Ramos (cell line): ENCODE data around the gene PTPRU.

Source experiments
- in situ Hi-C: fragments of 300-500 bp; cut with MboI; formaldehyde crosslinking; loops from one replicate; pipeline ENCODE4 v1.14.3; 2022; ENCODE audit warnings: low sequenced_read_pairs; ENCODE audit not compliant: unreplicated experiment

The PTPRU gene

DNA sequence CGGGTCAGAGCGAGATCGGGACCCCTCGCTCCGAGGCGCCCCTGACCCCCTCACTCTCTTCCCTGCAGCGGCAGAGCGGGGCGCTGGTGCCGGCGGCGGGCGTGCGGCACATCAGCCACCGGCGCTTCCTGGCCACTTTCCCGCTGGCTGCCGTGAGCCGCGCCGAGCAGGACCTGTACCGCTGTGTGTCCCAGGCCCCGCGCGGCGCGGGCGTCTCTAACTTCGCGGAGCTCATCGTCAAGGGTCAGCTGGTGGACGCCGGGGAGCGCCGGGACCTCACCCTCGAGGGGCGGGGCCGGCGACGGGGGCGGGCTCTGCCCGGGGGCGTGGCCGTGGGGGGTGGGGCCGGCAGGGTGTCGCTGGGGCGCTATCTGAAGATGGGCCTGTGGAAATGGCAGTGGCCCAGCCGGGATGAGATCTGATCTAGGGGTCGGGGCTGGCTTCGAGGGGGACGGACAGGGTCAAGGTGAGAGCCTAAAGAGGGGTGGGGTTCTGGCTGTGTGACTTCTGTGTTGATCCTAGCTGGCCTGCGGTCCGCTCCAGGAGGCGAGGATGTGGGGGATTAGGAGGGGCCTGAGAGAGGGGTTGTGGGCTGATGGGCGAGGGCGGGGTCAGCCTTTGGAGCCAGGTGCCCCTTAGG lies 23.6 kb downstream of the PTPRU start:
- in situ Hi-C loops, result no loop called here

DNA sequence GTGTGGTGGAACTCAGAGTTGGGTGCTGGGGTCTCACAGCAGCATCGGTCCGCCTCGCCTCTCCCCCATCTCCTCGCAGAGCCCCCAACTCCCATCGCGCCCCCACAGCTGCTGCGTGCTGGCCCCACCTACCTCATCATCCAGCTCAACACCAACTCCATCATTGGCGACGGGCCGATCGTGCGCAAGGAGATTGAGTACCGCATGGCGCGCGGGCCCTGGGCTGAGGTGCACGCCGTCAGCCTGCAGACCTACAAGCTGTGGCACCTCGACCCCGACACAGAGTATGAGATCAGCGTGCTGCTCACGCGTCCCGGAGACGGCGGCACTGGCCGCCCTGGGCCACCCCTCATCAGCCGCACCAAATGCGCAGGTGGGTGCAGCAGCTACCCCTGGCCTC lies 24.2 kb downstream of the PTPRU start:
- in situ Hi-C loops, result no loop called here

DNA sequence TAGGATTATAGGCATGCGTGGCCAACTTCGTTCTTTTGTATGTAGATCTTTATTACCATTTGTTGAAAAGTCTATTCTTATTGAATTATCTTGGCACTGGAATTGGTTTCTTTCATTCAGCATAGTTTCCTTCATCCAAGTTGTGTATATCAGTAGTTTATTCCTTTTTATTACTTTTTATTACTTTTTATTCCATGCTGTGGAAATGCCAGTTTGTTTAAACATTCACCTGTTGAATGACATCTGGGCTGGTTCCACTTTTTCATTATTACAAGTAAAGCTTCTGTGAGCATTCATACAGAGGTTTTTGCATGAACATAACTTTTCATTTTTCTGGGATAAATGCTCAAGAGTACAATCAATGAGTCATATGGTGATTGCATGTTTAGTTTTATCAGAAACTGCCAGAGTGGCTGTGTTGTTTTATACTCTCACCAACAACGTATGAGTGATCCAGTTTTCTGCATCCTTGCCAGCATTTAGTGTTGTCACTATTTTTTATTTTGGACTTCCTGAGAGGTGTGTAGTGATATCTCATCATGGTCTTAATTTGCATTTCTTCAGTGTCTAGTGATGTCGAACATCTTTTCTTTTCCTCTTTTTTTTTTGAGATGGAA lies 28.6 kb downstream of the PTPRU start:
- in situ Hi-C loops, result no loop called here

DNA sequence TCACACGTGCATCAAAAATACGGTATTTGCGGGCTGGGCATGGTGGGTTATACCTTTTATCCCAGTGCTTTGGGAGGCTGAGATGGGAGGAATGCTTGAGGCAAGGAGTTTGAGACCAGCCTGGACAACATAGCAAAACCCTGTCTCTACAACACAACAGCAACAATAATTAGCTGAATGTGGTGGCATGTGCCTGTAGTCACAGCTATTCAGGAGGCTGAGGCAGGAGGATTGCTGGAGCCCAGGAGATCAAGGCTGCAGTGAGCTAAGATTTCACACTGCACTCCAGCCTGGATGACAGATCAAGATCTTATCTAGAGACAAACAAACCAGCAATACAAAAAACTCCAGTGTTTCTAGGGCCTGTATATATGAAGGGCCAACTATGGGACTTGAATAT lies 30.6 kb downstream of the PTPRU start:
- in situ Hi-C loops, result no loop called here

DNA sequence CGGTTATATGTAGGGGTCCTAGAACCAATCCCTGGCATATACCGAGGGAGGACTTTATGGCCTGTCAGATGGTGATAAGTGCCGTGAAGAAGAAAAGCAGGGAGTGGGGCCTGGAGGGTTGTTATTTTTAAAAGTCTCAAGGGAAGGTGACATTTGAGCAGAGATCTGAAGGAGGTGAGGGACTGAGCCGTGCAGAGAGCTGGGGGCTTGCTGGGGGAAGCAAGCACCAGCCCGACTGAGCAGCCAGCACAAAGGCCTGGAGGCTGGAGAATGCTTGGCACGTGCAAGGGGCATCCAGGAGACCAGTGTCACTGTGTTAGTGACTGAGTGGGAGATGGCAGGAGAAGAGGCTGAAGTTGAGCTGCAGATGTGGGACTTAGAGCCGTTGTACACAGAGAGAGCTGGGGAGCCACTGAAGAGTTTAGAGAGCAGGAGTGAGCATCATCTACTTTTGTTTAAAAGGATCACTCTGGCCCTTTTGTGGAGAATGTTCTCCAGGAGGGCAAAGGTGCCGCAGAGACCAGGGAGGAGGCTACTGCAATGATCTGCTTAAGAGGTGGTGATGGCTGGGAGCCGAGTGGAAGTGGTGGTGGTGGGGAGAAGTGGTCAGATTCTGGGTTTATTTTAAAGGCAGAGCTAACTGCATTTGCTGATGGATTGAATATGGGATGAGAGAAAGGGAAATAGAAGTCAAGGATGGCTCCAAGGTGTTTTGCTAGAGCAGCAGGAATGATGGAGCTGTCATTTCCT lies 31.2 kb downstream of the PTPRU start:
- in situ Hi-C loops, result no loop called here

DNA sequence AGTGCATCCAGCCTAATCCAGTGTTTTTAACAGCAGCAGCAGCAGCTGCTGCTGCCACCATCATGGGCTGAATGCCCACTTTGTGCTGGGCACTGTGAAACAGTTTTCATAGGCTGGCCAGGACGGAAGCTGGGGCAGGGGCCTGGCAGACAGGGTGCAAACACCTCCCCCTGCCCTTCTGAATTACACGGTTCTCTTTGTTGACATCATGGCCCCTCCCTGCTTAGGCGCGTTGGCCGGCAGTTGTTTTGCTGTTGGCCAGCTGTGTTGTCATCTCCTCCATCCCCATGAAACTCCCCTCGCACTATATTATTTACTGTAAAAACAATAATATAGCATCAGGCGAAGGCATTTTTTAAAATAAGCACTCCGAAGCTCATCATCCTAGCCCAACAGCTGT lies 33.1 kb downstream of the PTPRU start:
- in situ Hi-C loops, result no loop called here

DNA sequence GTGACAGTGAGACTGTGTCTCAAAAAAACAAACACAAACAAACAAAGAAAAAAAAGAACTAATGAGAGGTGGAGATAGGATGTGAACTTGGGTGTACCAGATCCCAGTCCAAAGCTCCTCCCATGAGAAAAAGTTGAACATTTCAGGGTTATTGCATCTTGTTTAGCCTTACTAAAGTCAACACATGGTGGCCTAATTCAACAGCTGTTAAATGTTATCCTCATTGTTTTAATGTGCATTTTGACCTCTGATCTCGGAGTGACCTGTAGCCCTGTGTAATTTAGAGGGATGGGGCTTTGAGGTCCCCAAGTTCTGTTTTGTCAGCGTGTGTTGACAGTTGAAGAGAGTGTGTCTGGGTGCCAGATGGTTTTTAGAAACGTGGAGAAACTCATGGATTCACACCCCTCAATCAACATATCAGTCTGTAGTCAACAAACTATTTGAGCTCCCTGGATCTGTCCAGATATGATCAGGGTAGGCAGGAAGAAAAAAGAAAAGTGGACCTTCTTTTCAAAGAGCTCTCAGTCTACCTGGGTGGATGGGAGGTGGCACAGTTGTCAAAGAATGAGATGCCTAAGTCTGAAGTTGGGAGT lies 34.7 kb downstream of the PTPRU start:
- in situ Hi-C loops, result no loop called here

DNA sequence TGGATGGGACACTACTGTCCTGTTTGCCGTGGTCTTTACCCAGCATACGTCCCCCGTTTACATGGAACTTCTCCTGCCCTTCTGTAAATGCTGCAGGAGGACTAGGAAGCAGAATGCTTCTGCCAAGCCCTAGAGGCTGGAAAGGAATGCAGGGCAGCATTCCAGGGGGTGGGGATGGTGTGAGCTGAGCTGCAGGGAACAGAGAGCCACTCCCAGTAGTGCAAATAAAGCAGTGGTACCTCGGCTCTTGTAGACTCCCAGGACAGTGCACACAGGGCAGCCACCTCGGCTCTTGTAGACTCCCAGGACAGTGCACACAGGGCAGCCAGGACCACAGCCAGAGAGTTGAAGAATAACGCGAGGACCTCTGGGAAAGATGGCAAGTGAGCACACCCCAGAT lies 35.4 kb downstream of the PTPRU start:
- in situ Hi-C loops, result no loop called here

DNA sequence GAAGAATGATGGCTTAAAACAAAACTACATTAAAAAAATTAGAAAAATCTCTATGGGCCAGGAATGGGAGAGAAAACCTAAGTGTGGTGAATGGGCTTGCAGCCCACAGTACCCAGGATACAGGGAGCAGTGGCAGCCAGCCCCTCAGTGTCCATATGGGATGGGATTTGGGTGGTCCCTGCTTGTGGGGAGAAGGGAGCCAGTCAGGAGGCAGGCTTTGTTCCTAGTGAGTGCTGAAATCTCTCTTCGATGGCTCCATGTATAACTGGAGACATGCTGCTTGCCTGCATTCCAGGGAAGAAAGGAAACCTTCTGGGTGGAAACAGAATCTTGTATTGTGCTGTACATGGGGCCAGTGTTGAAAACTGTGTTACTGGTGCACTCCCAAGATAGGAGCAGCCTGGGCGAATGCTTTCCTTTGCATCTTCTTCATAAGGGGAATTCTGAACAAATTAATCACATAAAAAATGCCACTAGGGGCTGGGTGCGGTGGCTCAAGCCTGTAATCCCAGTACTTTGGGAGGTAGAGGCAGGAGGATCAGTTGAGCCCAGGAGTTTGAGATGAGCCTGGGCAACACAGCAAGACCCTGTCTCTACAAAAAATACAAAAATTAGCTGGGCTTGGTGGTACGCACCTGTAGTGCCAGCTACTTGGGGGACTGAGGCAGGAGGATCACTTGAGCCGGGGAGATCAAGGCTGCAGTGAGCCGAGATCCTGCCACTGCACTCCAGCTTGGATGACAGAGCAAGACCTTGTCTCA lies 36.0 kb downstream of the PTPRU start:
- in situ Hi-C loops, result no loop called here

DNA sequence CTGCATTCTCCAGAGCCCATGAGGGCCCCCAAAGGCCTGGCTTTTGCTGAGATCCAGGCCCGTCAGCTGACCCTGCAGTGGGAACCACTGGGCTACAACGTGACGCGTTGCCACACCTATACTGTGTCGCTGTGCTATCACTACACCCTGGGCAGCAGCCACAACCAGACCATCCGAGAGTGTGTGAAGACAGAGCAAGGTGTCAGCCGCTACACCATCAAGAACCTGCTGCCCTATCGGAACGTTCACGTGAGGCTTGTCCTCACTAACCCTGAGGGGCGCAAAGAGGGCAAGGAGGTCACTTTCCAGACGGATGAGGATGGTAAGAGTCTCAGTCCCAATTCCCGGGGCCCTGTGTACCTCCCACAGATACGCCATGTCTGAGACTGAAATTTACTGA lies 39.1 kb downstream of the PTPRU start:
- in situ Hi-C loops, result no loop called here

DNA sequence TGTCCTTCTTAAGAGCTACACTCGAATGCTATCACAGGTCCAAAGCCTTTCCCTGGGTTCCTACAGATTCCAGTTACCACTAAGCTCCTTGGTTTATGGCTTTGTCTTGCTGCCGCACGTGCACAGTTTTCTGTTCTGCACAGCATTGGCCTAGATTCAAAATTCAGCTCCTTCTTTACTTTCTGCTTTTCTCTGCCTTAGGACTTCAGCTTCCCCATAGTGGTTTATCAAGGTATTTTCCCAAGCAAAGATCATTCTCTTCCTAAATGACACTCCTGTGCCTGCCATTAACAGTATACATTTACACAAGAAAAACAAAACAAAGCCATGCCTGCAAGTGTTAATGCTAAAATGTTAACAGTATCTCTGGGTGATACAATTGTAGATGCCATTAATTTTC lies 41.8 kb downstream of the PTPRU start:
- in situ Hi-C loops, result no loop called here

DNA sequence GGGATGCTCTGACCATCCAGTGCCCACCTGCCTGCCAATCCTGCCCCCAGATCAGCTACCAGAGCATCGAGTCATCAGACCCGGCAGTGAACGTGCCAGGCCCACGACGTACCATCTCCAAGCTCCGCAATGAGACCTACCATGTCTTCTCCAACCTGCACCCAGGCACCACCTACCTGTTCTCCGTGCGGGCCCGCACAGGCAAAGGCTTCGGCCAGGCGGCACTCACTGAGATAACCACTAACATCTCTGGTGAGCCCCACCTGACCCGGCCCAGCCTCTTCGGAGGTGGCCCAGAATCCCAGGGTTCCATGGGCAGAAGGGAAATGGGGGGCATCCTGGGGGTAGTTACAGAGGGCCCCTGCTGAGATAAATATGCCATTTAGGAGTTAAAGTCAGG lies 43.1 kb downstream of the PTPRU start:
- in situ Hi-C loops, result no loop called here

DNA sequence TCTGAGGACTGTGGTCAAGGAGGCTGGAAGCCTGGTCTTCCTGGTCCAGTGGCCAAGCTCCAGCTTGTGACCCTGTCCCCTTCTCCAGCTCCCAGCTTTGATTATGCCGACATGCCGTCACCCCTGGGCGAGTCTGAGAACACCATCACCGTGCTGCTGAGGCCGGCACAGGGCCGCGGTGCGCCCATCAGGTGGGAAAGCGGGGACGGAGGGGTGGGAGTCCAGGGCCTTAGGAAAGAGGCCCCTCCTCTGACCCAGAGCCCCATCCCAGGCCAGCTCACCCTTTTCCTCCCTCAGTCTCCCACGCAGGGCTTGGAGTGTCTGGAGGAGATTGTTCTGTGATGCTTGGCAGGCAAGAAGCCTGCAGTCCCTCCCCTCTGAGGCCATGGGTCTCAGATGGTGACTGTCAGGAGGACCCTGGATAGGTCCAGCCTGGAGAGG lies 43.6 kb downstream of the PTPRU start:
- in situ Hi-C loops, result no loop called here

DNA sequence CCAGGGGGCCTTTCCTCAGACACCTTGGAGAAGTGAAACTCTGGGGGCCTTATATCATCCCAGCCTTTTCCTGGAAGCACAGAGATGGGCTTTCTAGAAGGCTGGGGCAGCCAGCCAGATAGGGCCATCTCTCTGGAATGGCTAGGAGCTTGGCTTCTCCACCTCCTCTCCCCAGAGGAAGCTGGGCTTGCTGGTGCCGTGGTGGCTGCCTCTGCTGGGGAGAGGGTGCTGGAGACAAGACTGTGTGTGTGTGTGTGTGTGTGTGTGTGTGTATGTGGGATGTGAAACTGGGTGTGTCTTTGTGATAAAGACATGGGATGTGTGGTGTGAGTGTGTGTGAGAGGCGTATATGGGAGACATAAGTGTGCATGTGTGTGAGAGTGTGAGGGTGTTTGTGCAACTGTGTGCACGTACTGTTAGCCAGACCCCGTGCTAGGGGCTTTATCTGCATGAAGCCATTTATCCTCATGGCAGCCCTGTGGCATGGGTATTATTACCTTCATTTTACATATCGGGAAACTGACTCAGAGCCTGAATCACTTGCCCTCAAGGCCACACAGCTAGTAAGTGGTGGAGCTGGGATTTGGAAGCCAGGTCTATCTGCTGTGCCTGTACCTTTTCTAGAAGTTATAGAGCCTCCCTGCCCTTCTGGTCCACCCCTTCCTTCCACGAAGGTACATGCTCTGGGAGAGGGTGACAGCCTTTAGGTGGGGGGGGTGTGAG lies 44.2 kb downstream of the PTPRU start:
- in situ Hi-C loops, result no loop called here

DNA sequence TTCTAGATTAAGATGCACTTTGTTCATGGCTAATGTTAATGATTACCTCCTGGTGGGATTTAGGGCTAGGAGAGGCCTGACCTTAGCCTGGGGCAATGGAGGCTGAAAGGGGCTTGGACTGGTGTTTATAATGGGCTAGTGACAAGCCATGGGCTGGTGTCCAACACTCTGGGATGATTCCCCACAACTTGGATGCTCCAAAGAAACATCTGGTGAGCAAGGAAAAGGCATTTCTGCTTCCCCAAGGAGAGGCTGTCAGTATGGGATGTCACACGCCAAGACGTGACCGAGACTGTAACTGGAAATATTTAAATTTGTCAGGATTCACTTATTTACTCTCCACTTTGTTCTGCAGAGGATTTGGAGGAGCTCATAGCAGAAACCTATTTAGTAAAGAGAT lies 45.2 kb downstream of the PTPRU start:
- in situ Hi-C loops, result no loop called here

DNA sequence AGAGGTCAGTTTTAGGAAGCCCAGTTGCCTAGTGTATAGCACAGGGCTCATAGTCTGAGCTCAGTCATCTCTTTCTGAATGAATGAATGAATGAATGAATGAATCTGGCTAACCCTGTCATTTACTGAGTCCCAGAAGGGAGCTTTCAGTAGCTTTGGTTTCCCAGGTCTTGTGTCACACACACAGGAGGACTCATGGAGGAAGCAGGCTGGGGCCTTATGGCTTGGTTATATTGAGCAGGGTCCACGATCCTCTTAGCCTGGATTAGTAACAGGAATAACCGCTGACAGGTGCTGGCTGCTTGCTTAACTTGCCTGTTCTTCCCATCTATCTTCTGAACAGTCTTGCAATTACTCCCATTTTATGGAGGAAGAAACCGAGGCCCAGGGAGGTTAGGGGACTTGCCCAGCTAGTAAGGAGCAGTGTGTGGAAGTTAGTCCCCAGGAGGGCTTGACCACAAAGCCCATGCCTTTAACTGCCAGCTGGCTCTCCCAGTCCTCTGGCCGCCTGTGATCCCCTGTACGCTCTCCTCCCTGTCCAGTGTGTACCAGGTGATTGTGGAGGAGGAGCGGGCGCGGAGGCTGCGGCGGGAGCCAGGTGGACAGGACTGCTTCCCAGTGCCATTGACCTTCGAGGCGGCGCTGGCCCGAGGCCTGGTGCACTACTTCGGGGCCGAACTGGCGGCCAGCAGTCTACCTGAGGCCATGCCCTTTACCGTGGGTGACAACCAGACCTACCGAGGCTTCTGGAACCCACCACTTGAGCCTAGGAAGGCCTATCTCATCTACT lies 46.0 kb downstream of the PTPRU start:
- in situ Hi-C loops, result no loop called here

DNA sequence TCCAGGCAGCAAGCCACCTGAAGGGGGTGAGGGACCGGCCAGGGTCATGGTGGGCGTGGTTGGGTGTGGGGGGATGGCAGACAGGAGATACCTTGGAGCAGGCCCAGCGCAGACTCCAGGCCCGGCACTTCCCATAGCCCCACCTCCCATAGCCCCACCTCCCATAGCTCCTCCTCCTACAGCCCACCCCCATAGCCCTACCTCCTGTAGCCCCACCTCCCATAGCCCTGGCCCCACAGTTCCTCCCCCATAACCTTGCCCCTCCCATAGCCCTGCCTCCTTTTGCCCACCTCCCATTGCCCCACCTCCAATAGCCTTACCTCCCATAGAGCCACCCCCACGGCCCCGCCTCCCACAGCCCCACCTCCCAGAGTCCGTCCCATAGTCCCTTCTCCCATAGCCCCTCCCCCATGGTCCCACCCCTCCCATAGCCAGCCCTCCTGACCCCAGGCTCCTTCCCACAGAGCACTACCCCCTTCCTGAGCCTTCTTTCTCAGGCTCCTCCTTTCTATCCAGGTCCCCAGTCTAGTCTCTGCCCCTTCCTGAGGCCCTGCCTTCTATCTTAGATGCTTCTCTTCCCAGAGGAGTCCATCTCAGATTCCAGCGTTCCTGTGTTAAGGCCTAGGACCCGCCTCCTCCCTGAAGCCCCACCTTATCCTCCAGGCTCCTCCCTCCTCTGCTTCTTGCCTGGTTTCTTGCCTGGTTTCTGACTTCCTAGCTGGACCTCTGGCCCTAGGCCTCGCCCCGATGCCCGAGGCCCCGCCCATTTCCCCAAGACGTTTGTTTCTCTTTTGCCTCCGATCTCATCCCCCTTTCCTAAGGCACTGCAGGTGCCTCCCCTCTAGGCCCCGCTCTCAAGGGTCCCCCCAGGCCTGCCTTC lies 46.8 kb downstream of the PTPRU start:
- in situ Hi-C loops, result no loop called here

DNA sequence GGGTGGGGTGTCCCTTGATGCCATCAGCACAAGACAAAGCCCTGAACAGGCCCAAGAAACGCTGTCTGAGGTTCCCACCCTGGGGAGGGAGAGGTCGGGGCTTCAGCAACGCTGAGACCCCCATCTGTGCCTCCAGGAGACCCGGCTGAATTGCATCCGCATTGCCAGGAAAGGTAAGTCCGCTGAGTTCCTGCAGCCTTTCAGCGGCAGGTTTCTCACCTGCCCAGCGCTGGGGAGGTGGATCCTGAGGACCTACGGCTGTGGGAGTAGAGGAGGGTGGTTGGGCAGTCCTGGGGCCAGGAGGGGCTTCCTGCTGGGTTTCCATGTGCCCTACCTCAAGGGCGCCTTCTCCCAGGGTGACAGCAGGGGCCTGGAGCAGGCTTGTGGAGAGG lies 47.5 kb downstream of the PTPRU start:
- in situ Hi-C loops, result no loop called here
